HG03139 (cell line): ENCODE data around the gene PXDC1.
"Not testable (repeated sequence)": the region's sequence is repeated elsewhere in the genome, so short reads cannot be mapped to it uniquely, and the experiment has no call there.

Experiments used
- ATAC-seq: cut with Tn5 transposase; IDR thresholded peaks from one replicate; pipeline ENCODE4 v1.9.1; 2021; ENCODE audit not compliant: unreplicated experiment

PXDC1 gene

DNA sequence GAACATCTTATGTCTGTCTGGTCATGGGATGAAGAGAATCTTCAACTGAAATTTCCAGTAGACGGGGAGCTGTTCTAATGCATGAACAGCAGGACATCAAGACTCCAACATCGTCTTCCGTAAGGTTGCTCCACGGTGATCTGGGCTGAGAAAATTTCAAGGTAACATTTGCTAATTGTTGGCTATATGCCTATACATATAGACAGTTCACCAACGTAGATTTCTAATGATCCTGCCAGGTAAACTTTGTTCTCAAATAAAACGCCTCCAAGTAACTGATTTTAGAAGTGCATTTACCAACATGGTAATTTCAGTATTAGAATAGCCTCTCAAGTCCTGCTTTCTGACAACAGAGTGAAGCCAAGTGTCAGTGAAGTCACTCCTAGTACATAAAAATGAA lies 11.3 kb upstream of the PXDC1 start:
- ATAC-seq = no peak

DNA sequence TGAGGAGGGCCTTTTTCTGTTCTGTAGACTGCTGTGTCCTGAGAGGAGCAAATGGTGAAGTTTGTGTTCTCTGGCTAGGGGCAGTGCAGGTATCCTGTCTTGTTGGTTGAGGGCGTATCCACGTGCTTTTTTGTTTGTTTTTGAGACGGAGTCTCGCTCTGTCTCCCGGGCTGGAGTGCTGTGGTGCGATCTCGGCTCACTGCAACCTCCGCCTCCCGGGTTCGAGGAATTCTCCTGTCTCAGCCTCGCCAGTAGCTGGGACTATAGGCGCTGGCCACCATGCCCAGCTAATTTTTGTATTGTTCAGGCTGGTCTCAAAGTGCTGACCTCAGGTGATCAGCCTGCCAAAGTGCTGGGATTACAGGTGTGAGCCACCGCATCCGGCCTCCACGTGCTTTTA lies 10.8 kb upstream of the PXDC1 start:
- ATAC-seq = no peak

GRCh38 chr6:3761989-3762270 lies 10.4 kb upstream of the PXDC1 start:
- ATAC-seq = no peak

DNA sequence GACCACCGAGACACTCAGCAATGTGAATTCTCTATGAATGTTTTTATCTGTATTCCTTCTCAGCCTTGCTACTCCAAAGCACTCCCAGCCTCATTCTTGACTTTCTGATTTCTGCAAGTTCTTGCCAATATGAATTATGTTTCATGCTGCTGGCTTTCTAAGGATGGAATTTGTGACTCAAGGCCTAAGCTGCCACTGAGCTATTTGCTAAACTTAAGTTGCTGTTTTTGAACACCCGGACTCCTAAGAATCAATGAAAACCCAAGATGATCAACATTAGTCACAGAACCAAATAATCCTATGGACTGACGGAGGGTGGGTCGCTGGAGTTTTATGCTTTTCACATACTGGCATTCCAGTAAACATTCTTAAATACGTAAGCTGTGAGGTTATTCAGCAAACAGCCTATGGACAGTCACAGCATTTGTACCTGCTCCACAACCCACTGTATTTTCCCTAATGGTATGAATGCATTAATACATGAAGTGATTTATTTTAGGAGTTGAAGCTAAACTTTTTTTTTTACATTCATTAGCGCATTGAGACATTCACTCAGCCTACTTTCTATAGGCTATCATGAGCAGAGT lies 8.2 kb upstream of the PXDC1 start:
- ATAC-seq = no peak

DNA sequence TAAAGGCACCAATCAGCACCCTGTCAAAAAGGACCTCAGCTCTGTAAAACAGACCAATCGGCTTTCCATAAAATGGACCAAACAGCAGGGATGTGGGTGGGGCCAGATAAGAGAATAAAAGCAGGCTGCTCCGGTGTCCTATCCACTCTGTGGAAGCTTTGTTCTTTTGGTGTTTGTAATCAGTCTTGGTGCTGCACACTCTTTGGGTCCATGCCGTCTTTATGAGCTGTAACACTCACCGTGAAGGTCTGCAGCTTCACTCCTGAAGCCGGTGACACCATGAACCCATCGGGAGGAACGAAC lies 7.3 kb upstream of the PXDC1 start:
- ATAC-seq = no peak

DNA sequence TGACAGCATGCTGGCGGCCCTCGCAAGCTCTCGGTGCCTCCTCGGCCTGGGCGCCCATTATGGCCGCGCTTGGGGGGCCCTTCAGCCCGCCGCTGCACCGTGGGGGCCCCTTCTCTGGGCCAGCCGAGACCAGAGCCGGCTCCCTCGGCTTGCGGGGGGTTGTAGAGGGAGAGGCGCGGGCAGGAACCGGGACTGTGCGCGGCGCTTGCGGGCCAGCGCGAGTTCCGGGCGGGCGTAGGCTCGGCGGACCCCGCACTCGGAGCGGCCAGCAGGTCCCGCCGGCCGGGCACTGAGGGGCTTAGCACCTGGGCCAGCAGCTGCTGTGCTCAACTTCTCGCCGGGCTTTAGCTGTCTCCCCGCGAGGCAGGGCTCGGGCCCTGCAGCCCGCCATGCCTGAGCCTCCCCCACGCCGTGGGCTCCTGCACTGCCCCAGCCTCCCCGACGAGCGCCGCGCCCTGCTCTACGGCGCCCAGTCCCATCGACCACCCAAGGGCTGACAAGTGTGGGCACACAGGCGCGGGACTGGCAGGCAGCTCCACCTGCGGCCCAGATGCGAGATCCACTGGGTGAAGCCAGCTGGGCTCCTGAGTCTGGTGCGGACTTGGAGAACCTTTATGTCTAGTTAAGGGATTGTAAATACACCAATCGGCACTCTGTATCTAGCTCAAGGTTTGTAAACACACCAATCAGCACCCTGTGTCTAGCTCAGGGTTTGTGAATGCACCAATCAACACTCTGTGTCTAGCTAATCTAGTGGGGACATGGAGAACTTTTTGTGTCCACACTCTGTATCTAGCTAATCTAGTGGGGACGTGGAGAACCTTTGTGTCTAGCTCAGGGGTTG lies 6.7 kb upstream of the PXDC1 start:
- not testable (repeated sequence) for ATAC-seq

GRCh38 chr6:3757241-3757641 lies 5.7 kb upstream of the PXDC1 start:
- no peak for ATAC-seq

DNA sequence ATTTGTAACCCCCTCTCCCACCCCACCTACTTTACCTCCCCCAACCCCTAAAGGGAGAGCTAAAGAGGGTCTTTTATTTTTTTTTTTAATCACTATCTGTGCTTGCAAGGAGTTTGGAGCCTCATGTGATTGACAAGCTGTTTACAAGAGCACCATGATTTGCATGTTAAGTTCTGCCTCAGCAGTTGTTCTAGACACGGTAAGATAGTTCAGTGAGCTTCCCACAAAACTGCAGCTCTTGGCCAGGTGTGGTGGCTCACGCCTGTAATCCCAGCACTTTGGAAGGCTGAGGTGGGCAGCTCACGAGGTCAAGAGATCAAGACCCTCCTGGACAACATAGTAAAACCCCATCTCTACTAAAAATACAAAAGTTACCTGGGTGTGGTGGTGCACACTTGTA lies 5.0 kb upstream of the PXDC1 start:
- ATAC-seq = no peak

DNA sequence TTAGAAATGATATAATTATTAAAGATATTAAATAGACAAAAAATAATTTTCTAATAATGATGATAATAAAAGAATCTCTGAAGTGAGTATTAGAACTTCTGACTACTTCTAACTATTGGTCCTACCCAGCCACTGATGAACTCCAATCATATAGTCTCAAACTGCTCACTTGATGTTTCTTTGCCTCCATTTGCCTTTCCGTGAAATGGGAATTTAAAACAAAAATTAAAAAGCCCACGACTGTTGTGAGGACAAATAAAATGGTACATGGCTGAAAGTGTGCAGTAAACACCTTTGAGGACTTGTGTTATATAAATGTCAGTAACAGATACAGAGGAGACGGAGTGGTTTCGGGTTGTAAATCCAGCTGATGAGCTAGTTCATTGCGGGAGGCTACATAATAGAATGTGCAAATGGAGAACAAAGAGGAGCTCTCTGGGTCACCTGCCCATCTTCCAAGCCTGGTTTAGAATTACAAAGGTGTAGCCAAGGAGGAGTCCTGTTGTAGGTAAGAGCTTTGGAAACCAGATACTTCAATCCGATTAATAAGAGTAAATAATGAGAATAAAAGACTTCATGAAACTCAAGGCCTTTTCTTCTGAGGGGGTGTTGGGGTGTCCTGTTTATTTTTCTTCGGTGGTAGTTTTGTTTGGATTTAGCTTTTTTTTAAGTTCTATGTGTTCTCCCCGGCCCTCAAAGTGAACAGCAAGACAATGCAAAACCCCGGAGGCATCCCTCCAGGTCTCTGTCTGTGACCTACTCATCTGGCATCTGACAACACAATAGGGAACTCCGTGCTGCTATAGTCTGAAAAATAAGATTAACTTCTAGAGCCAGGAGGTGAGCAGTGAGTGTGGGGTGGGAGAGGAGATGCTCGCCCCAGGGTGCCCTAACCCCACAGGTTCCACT lies 4.4 kb upstream of the PXDC1 start:
- ATAC-seq = no peak

DNA sequence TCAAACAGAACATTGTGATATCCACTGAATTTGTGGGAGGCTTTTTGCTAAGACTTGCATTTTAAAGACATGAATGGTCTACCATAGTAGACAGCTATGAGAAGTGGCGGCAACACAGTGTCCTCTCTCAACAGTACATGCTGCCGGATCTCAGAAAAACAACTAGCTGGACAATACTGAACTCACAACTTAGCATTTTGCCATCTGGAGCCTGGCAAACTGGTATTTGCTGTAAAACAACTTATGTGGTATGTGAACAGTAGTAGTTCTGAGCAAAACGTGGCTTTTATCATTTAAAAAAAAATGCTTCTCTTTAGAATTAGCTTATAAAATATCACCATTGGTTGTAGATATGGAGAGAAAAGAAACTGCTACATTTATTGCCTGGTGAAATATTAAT lies 3.3 kb upstream of the PXDC1 start:
- no peak for ATAC-seq

DNA sequence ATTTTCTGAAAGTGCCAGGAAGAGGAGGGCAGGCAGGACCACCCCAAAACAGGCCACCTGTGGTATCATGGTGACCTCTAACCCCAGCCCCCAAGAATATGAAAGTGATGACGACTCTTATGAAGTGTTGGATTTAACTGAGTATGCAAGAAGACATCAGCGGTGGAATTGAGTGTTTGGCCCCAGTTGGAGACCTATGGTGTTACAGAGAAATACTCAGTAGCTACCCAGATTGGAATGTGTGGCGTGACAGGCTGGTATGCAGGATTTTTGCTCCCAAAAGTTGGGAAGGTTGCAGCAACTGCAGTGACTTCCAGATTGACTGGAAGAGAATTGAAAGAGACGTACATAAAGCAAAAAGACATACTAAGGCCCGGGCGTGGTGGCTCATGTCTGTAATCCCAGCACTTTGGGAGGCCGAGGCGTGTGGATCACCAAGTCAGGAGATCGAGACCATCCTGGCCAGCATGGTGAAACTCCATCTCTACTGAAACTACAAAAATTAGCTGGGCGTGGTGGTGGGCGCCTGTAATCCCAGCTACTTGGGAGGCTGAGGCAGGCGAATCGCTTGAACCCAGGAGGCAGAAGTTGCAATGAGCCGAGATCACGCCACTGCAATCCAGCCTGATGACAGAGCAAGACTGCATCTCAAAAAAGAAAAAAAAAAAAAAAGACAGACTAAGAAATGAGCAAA lies 2.7 kb upstream of the PXDC1 start:
- ATAC-seq = not testable (repeated sequence)

DNA sequence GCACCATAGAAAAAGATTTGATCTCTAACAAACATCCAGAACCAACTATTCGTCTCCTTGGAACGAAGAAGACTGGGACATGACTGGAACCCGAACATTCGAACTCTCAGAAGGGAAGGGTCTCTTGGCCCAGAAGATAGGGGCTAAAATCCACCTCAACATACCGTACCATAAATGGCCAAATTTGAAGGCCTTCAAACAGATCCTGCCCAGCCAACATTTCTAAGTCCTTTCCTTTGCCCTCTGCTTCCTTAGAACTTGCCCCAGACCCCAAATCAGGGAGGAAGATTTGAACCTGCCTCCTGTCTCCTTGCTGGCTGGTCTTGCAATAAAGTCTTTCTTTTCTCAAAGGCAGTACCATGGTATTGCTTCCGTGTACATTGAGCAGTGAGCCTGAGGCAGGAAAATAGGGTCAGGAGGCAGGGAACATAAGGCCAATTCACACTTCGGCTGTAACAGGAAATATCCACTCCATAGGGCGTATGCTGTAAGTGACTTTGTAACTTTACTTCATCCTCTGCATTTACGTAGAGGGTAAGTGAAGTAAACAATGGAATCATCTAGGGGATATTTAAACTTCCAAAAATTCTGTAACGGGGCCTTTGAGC lies 1.8 kb upstream of the PXDC1 start:
- no peak for ATAC-seq

GRCh38 chr6:3752531-3753227 lies 1.2 kb upstream of the PXDC1 start:
- ATAC-seq = no peak

DNA sequence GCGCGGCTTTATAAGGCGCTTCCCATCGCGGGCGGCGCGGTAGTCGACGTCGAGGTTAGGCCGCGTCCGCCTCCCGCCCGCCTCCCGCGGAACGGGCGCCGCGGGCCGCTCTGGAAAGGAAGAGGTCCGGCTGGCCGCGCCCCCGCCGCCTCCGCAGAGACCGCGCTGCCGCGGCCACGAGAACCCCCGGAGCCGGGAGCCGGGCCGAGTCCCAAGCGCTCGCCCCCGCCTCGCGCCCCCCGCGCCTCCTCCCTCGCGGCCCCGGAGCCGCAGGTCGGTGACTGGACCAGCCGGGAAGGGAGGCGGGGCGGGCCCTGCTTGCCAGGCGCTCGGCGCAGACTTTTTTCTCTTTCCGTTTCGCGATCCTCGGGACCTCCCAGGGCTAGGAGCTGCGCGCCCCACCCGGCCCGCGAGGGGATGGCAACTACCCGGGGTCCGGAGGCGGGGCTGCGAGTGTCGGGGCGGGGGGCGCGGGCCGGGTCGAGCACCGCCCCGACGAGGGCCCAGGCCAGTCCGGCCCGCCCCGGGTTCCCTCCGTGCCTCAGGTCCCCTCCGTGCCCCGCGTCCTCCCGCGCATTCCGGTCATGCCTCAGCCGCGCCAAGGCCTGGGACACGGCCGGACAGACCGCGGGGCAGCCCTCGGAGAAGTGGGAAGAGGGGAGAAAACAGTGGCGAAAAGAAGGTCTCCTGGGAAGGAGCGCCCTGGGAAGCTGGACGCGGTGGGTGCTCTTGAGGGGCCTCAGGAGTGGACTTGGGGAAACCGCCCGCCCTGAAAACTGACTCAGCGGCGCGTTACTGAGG lies 417 bp upstream of the PXDC1 start:
- peak; percentile 58 for ATAC-seq

DNA sequence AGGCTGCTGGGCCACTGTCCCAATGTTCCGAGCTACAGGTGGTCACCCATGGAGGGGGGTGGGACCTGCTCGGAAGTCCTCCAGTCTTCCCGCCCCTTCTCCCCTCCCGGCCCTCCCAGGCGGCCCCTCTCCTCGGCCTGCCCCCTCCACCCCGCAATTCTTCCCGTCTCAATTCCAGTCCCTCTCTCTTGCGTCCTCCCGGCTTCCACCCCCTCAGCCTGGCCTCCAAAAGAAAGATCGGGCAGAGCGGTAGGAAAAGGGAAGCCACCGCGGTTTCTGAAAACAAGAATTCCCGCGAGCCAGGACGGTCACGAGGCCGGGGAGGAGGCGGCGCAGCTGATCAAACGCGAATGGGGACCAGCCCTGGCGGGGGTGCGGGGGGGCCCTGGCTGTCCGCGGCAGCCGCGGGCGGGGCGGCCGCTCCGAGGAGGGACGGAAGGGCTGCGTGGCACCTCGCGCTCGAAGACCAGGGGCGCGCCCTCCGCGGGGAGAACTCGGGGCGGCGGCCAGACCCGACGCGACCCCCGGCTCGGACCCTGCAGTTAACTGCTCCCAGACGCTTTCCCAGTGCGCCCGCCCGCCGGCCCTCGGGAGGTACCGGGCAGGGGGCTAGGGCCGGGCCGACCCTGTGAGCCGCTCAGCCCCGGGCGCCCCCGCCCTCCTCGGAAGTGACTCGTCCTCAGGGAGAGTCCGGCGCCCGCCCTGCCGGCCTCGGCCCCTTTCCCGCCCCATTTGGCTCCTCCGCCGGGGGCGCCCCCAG lies 1.0 kb downstream of the PXDC1 start:
- ATAC-seq = no peak

GRCh38 chr6:3749977-3750316 lies 1.6 kb downstream of the PXDC1 start:
- no peak for ATAC-seq

DNA sequence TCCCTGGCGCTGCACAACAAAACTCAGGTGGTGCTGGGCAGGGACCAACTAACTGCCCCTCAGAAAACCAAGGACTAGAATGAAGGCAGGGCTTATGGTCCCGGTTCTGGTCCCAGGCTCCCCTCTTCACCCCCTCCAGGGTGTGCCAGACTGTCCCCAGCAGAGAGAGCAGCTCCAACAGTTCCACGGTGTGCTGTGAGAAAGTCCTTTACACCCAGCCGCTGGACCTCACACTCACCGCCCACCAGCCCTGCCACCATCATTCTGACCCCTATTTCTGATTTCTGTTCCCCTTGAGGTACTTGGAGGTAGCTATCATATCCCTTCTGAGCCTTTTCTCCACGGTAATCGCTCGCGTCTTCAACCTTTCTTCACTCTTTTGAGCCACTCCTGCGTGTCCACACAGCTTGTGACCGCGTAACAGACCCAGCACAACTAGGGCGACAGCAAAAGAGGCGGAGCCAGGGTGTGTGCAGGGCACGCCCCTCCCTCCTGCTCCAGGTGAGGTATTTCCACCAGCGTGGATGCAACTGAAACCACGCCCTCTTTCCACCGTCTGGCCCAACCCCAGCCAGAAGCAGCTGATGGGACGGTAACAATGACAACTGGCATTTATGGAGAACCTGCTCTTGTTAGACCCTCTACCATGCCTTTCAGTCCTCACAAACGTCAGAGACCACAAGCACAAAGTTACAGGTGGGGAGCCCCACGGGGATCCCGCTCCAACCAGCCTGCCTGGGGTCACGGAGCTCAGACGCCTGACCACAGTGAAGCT lies 2.3 kb downstream of the PXDC1 start:
- no peak for ATAC-seq
